ENCODE data around the gene DIPK1B.
A peak's percentile ranks its signal among the peaks of the same experiment; 100 is the strongest.
"Not testable (repeated sequence)": the region's sequence is repeated elsewhere in the genome, so short reads cannot be mapped to it uniquely, and the experiment has no call there.

DIPK1B gene

DNA sequence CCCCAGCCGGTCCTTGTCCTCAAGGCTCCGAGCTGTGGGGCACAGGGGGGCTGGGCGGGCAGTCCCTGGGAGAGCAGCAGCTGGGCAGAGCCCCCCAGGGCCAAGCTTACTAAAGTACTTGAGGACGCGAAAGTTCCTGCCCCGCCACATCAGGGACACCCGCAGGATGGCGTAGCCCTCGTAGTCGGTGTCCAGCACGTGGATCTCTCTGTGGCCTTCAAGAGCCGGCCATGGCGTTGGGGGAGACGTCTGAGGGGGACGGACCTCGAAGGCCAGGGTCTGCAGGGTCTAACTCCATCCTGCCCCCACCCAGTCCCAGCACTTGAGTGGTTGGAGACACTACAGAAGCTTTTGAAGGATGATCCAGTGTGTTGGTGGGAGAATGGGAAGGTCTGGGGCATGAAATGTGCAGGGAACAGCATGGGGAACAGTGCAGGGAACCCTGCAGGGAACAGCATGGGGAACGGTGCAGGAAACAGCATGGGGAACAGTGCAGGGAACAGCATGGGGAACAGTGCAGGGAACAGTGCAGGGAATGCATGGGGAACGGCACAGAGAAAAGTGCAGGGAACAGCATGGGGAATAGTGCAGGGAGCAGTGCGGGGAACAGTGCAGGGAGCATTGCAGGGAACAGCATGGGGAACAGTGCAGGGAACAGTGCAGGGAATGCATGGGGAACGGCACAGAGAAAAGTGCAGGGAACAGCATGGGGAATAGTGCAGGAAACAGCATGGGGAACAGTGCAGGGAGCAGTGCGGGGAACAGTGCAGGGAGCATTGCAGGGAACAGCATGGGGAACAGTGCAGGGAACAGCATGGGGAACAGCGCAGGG lies 43.1 kb downstream of the DIPK1B start:
- DNase-seq: not testable (repeated sequence)

- DNase-seq: no peak
These were observed 43.7 kb downstream of the DIPK1B start for GRCh38 chr9:136756134-136756438.

- DNase-seq: no peak
These were observed 44.5 kb downstream of the DIPK1B start for GRCh38 chr9:136756836-136757235.

DNA sequence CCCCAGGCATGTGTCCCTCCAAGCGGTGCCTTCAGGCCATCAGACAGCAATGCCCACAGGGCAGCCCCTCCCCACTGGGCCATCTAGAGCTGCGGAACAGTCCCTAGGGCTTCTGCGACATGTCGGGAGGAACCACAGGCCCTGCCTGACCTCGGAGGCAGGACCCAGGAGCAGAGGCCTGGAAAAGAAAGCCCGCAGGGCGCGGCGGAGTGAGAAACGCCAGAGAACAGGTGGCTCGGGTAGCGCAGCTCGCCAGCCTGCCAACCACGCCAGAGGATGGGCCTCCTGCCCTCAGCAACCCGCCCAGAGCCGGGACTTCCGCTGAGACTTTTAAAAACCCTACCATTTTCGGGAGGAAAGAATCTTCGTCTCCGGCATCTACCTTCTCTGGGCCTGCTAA lies 45.0 kb downstream of the DIPK1B start:
- no peak for DNase-seq

DNA sequence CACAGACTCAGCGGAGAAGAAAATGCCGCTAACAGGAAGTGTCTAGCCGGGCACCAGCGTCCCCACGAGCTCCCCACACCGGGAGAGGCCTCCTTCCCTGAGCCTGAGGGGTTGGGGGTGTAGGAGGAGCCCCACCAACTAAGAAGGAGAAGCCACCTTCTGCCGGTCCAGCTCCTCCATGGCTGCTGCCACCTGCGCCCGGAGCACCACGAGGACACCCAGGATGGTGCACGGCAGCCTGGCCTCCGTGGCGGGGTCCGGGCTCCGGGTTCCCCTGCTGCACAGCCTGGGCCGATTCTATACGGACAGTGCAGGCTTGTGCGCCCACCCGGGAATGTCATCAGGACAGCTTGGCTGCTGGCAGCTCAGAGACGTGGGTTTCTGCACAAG lies 45.4 kb downstream of the DIPK1B start:
- no peak for DNase-seq

DNA sequence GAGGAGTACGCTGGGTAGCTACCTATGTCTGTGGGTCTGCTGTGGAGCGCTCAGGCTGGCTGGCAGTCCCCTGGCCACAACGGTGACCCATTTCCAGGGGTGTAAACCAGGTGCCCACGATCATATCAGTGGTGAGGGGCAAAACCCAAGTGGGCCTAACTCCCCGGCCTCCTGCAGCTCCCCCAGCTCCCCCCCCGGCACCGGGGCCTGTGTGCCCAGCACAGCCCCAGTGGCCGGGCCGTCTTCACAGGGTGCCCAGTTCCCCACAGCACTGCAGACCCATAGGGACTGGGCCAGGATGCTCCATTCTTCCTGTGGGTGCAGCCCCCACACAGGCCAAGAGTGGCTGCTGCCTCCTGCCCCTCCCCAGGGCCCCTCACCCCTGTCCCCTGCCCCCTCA lies 46.6 kb downstream of the DIPK1B start:
- DNase-seq: no peak

GRCh38 chr9:136759436-136760325 lies 47.3 kb downstream of the DIPK1B start:
- DNase-seq: no peak

GRCh38 chr9:136760424-136760823 lies 48.1 kb downstream of the DIPK1B start:
- DNase-seq: no peak

GRCh38 chr9:136760834-136761544 lies 48.6 kb downstream of the DIPK1B start:
- DNase-seq: peak; percentile 62

GRCh38 chr9:136761545-136761981 lies 49.2 kb downstream of the DIPK1B start:
- DNase-seq: no peak

DNA sequence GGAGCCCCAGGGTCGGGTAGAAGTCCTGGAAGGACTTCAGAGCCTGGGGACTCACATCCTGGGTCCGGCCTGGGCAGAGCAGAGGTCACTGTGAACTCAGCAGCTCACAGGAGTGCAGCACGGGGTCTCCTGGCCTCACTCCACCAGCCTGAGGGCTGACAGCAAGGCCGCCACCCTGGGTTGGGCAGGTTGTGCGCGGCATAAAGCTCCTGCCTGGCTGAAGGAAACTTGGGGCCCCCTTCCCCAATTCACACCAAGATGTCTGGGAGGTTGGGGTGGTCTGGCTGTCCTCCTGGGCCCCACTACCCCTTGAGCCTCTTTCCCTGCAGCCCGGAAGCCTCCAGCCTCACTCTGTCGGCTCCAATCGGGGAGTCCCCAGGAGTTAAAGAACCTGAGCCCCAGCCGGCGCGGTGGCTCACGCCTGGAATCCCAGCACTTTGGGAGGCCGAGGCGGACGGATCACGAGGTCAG lies 49.9 kb downstream of the DIPK1B start:
- no peak for DNase-seq

- peak; percentile 27 for DNase-seq
These were observed 50.7 kb downstream of the DIPK1B start for GRCh38 chr9:136762915-136763648.

DNA sequence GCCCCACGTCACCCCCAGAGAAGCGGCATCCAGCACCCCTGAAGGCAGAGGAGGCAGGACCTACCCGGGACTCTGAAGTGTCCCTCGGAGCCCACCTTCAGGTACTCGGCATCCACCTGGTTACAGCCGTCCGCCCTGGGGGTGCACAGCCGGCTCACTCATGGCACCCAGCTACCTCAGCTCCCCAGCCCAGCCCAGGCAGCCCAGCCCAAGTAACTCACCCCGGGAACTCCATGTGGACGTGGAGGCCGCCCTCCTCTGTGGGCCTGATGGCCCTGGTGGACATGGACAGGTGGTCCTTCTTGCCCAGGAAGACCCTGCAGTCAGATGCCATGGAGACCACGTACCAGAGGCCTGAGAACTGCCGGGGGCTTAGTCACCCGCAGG lies 51.3 kb downstream of the DIPK1B start:
- DNase-seq: no peak

DNA sequence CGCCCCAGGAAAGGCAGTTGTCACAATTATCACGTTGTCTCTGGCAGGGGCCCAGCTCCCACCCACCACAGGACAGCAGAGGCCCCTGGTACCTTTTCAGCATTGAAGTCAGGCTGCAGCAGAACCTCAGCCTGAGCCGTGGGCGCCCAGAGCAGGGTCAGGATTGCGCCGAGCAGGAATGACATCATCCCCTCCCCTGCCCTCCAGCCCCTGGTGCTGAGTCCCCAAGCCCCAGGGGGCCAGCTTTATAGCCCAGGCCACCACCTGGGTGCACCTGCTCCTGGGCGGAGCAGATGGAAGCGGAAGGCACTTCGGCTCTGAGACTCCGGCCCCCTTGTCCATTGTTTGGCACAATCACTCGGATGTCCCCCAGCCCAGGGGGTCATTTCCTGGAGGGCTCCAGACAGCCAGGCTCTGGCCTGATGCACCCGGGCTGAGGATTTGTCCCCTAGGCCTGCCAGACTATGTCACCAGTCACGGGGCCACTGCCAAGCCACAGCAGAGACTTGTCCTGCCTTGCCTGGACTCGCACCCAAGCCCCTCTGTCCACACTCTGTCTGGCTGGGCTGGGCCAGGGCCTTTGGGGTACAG lies 52.0 kb downstream of the DIPK1B start, which contains the start of gene LCN15:
Gene LCN15 (minus strand): TSS at position 218 of the 591 bp plus-strand sequence. CDS start 30 bp downstream, at position 188.
- no peak for DNase-seq

DNA sequence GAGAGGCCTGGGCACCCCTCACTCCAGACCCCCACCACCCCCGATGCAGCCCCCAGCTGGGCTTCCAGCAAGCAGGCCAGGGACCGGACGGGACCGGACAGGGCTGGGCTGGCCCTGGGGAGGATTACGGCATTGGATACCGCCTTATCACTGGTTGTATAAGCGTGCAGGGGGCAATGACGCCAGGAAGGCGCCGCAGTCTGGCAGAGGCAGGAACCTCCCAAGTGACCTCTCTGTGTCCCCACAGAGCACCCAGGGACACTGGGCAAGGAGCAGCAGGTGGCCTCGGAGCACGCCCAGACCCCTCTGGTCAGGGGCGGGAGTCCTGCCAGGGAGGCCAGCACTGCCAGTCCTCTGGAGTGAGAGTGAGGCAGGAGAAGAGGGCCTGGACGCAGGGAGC lies 52.7 kb downstream of the DIPK1B start:
- DNase-seq: no peak

DNA sequence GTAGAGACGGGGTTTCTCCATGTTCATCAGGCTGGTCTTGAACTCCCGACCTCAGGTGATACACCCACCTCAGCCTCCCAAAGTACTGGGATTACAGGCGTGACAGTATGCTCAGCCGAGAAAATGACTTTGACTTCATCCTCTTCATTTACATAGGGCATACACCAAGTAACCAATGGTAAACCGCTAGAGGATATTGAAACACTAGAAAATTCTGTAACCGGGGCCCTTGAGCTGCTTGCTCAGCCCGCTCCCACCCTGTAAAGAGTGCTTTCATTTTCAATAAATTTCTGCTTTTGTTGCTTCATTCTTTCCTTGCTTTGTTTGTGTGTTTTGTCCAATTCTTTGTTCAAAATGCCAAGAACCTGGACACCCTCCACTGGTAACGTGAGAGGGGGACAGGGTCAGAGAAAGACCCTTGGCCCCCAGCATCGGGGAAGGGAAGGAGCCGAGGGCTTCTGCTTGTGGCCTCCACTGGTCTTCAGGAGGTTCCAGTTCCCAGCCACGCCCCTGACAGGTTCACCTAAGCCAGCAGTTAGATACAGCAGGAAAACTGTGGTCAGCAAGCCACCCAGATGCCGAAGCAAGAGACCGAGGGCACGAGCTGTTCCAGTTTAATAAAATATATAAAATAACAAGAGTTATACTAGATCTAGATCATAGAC lies 53.5 kb downstream of the DIPK1B start:
- not testable (repeated sequence) for DNase-seq

GRCh38 chr9:136766410-136767120 lies 54.2 kb downstream of the DIPK1B start:
- not testable (repeated sequence) for DNase-seq

DNA sequence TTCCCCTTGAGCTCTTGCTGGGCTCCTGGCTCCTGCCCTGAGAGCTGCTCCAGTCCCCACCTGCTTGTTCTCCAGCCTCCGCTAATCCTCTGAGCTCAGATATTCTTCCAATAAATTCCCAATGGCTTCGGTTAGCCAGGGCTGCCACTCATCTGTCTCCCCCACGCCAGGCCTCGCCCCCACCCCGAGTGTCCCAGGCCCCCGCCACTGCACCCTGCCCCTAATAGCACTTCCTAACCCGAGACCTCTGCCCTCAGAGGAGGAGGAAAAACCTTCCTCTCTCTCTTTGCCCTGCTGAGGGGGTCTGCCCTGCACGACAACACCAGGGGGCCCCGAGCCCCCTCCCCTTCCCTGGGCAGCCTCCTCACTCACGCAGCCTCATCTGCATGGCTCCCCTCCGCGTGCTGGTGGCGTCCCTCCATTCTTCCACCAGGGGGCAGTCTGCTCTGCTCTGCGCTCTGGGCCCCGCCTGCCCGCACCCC lies 57.4 kb downstream of the DIPK1B start:
- no peak for DNase-seq

DNA sequence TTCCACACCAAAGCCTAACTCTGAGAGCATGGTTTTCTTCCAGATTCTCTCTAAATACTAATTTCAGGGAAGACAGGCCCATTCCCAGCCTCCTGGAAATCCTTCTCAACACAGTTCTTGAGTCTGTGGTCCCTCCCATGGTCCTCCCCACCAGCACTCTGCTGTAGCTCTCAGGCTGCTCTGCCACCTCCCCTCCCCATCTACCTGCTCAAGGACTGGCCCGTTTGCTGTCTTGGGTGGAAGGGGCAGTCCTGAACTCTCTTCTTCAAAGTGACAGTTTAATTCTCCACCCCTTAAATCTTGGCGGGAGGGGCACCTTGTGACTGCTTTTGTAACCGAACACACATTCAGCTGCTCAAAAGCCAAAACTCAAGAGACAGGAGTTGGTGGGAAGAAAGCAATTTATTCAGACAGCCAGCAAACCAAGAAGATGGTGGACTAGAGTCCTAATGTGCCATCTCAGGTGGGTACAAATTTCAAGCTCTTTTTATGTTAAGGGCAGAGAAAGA lies 59.6 kb downstream of the DIPK1B start:
- DNase-seq: no peak

DNA sequence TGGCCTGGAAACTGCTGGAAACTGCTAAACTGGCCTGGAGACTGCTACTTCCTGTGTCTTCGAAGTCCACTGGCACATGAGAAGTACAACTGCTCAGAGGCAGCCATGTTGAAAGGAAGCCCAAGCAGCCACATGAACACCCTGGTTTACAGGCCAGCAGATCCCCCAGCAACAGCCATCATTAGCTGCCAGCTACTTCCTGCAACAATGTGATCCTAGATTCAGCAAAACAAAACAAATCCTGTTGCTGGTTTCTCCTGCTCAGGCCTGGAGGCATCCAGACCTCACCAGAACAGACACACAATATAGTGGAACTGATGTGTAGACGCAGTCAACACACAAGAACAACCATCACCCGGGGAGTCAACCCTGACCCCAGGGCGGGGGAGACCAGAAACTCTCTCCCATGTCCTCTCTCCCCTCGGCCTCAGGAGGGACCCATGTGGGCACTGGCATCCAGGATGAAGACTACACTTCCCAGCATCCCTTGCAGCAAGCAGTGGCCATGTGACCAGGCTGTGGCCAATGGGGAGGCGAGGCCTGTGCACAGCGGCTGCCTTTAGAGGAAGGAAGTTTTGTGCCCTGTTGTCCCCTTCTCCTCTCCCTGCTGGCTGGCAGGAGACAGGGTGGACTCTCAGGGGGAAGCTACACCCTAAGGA lies 61.1 kb downstream of the DIPK1B start:
- no peak for DNase-seq
